Liver (tissue), 9 donors: ENCODE measurements around the gene ASCL5. TPM values are rescaled to one million over a fixed set of nuclear protein-coding genes. Genes with fewer than 3 reads are reported as not detected.

Experiments used
- DNase-seq: peaks from one replicate; pipeline ENCODE4 v3.0.0-alpha.2; 2017; ENCODE audit warnings: low spot score
- H3K27ac ChIP-seq, 2 donors: one replicate each; pipeline ENCODE4 v1.7.0; 2013; ENCODE audit warnings: inconsistent platforms in 2 of 2, low read length in 2 of 2, control low read depth in 1 of 2, low read depth in 1 of 2, mild to moderate bottlenecking in 1 of 2
- H3K27me3 ChIP-seq, 4 donors: one replicate each; pipeline versions ENCODE4 v1.6.1 to v1.7.0; 2013; ENCODE audit warnings: low read length in 3 of 4, inconsistent platforms in 1 of 4, mild to moderate bottlenecking in 1 of 4, moderate library complexity in 1 of 4; ENCODE audit not compliant: control insufficient read depth in 4 of 4, insufficient read depth in 4 of 4
- H3K36me3 ChIP-seq, 4 donors: one replicate each; pipeline versions ENCODE4 v1.6.1 to v1.7.0; 2013; ENCODE audit warnings: low read length in 3 of 4, mild to moderate bottlenecking in 3 of 4, low read depth in 1 of 4, moderate library complexity in 1 of 4; ENCODE audit not compliant: control insufficient read depth in 4 of 4, insufficient read depth in 3 of 4
- H3K4me1 ChIP-seq, 4 donors: one replicate each; pipeline versions ENCODE4 v1.6.1 to v1.7.0; 2013; ENCODE audit warnings: low read length in 3 of 4, mild to moderate bottlenecking in 3 of 4, moderate library complexity in 1 of 4; ENCODE audit not compliant: control insufficient read depth in 4 of 4, insufficient read depth in 4 of 4
- H3K4me3 ChIP-seq, 3 donors: one replicate each; pipeline versions ENCODE4 v1.6.1 to v1.7.0; 2013; ENCODE audit warnings: low read length in 3 of 3, control low read depth in 1 of 3, low read depth in 1 of 3, mild to moderate bottlenecking in 1 of 3
- H3K9ac ChIP-seq, 2 donors: one replicate each; pipeline ENCODE4 v1.7.0; 2013; ENCODE audit warnings: low read length in 2 of 2, mild to moderate bottlenecking in 2 of 2, moderate library complexity in 2 of 2, control low read depth in 1 of 2, low read depth in 1 of 2
- H3K9me3 ChIP-seq, 4 donors: one replicate each; pipeline versions ENCODE4 v1.6.1 to v1.7.0; 2013; ENCODE audit warnings: low read length in 3 of 4; ENCODE audit not compliant: control insufficient read depth in 4 of 4
- ATF3 ChIP-seq: IDR thresholded peaks from 2 replicates; pipeline ENCODE4 v1.6.1; 2016; ENCODE audit warnings: antibody characterized with exemption
- CTCF ChIP-seq: fragments of 150-350 bp; IDR thresholded peaks from 2 replicates; pipeline ENCODE4 v1.5.1; 2017; ENCODE audit warnings: improper control_type of control experiment, low read depth, low read length; ENCODE audit not compliant: missing input control
- EGR1 ChIP-seq, 2 donors: IDR thresholded peaks; 2 replicates each; pipeline ENCODE4 v1.6.1; 2016 to 2018; ENCODE audit warnings: antibody characterized with exemption in 2 of 2, low read depth in 2 of 2
- FOXA2 ChIP-seq: IDR thresholded peaks from 2 replicates; pipeline ENCODE4 v1.6.1; 2016; ENCODE audit warnings: antibody characterized with exemption
- GABPA ChIP-seq, 2 donors: IDR thresholded peaks in 1 of 2; conservative IDR thresholded peaks in 1 of 2; 2 replicates each; pipeline ENCODE4 v1.6.1; 2016; ENCODE audit warnings: antibody characterized with exemption in 2 of 2, mild to moderate bottlenecking in 1 of 2, moderate library complexity in 1 of 2
- HNF4A ChIP-seq, 2 donors: conservative IDR thresholded peaks; 2 replicates each; pipeline ENCODE4 v1.6.1; 2016; ENCODE audit warnings: antibody characterized with exemption in 2 of 2, mild to moderate bottlenecking in 2 of 2
- HNF4G ChIP-seq: IDR thresholded peaks from 2 replicates; pipeline ENCODE4 v1.6.1; 2016; ENCODE audit warnings: antibody characterized with exemption
- JUND ChIP-seq, 2 donors: IDR thresholded peaks; 2 replicates each; pipeline ENCODE4 v1.6.1; 2016; ENCODE audit warnings: antibody characterized with exemption in 2 of 2
- MAX ChIP-seq: IDR thresholded peaks from 2 replicates; pipeline ENCODE4 v1.6.1; 2016; ENCODE audit warnings: antibody characterized with exemption
- NR2F2 ChIP-seq: IDR thresholded peaks from 2 replicates; pipeline ENCODE4 v1.6.1; 2016; ENCODE audit warnings: antibody characterized with exemption
- RAD21 ChIP-seq, 2 donors: IDR thresholded peaks; 2 replicates each; pipeline ENCODE4 v1.6.1; 2016; ENCODE audit warnings: antibody characterized with exemption in 2 of 2, mild to moderate bottlenecking in 2 of 2
- REST ChIP-seq: IDR thresholded peaks from 2 replicates; pipeline ENCODE4 v1.6.1; 2016; ENCODE audit warnings: antibody characterized with exemption, mild to moderate bottlenecking
- RXRA ChIP-seq, 2 donors: IDR thresholded peaks; 2 replicates each; pipeline ENCODE4 v1.6.1; 2017 to 2018; ENCODE audit warnings: antibody characterized with exemption in 2 of 2, mild to moderate bottlenecking in 1 of 2
- SP1 ChIP-seq: IDR thresholded peaks from 2 replicates; pipeline ENCODE4 v1.6.1; 2018; ENCODE audit warnings: antibody characterized with exemption, mild to moderate bottlenecking
- TAF1 ChIP-seq: conservative IDR thresholded peaks from 2 replicates; pipeline ENCODE4 v1.6.1; 2016; ENCODE audit warnings: antibody characterized with exemption, mild to moderate bottlenecking
- YY1 ChIP-seq: IDR thresholded peaks from 2 replicates; pipeline ENCODE4 v1.6.1; 2016; ENCODE audit warnings: antibody characterized with exemption, mild to moderate bottlenecking
- ZBTB33 ChIP-seq: IDR thresholded peaks from 2 replicates; pipeline ENCODE4 v1.6.1; 2016; ENCODE audit warnings: antibody characterized with exemption
- WGBS: extraction: QIAGEN DNeasy Blood & Tissue Kit; methylation state at CpG from one replicate; pipeline ENCODE4 v1.1.7; 2013; 5-methylcytosine and 5-hydroxymethylcytosine counted together
- polyA plus RNA-seq, 2 donors: library from polyadenylated mRNA; stranded (reverse) in 1 of 2; unstranded in 1 of 2; fragments of 200-250 nt in 1 of 2; fragments of >200 nt in 1 of 2; fragmentation: Nextera tagmentation in 1 of 2; extraction: Ambion mirVana in 1 of 2; gene quantifications; one replicate each; pipeline versions ENCODE4 v1.2.1 to v1.2.3, GENCODE V29; 2013 to 2015
- total RNA-seq, 2 donors: library from RNA; depleted of rRNA; stranded (reverse); fragments of >200 nt; gene quantifications; one replicate each; pipeline ENCODE4 v1.2.3, GENCODE V29; 2014
- donor health status: healthy.
- donor health status: healthy.
- donor health status: healthy.
- donor health status: healthy.
- donor health status: healthy.

The ASCL5 gene
- total RNA-seq = not detected
- polyA plus RNA-seq = not detected

- no peak within 1 kb of the TSS for H3K9ac ChIP-seq
- no peak within 1 kb of the TSS for H3K27ac ChIP-seq
- no peaks in the 10 kb centered on the region for H3K36me3 ChIP-seq
- no peak within 1 kb of the TSS for H3K4me3 ChIP-seq
- TF ChIP-seq SP1 (no peak), RXRA (IDR thresholded peaks at IDR 0.05) (peak; percentile 30 to 46), GABPA (IDR thresholded peaks at IDR 0.05 in 1 of 2, conservative IDR thresholded peaks at IDR 0.05 in 1 of 2) (no peak), EGR1 (IDR thresholded peaks at IDR 0.05; ENCODE audit: low read depth in 2 of 2) (no peak), MAX (no peak)
- no peak for DNase-seq
- WGBS = 67% methylated on average over 24 of the region's 24 CpGs
- H3K9me3 ChIP-seq = no peaks in the 10 kb centered on the region
- H3K27me3 ChIP-seq = no peaks in the 10 kb centered on the region
- H3K4me1 ChIP-seq = no peaks in the 10 kb centered on the region
Observed at GRCh38 chr1:201126832-201127754, at the start of gene ASCL5. Gene ASCL5, minus strand, starts transcription at chr1:201127184. Its CDS starts 11,812 bp downstream, at chr1:201115372.

- no peak for TF ChIP-seq HNF4A (conservative IDR thresholded peaks at IDR 0.05)
- TF ChIP-seq JUND (IDR thresholded peaks at IDR 0.05) = no peak
- no peak for TF ChIP-seq TAF1
- 87% methylated on average over 7 of the region's 7 CpGs for WGBS
- no peak overlapping the region for H3K4me3 ChIP-seq
- peaks cover 6 to 16% (median 12%) of the 10 kb centered on the region in 4 donors for H3K4me1 ChIP-seq
- no peaks in the 10 kb centered on the region for H3K36me3 ChIP-seq
- H3K27me3 ChIP-seq = no peaks in the 10 kb centered on the region
- DNase-seq = no peak
- H3K9me3 ChIP-seq = no peaks in the 10 kb centered on the region
- no peak overlapping the region for H3K27ac ChIP-seq
- H3K9ac ChIP-seq = no peak overlapping the region
Observed at GRCh38 chr1:201175820-201176500, 49.0 kb upstream of the ASCL5 start.

- H3K36me3 ChIP-seq = no peaks in the 10 kb centered on the region
- H3K9me3 ChIP-seq = no peaks in the 10 kb centered on the region
- H3K27ac ChIP-seq = no peak overlapping the region
- peaks cover 6 to 25% (median 19%) of the 10 kb centered on the region in 4 donors for H3K4me1 ChIP-seq
- no peak overlapping the region for H3K4me3 ChIP-seq
- H3K9ac ChIP-seq = no peak overlapping the region
- 15% methylated on average over 1 of the region's 1 CpG for WGBS
- no peak for DNase-seq
- no peaks in the 10 kb centered on the region for H3K27me3 ChIP-seq
- TF ChIP-seq MAX (no peak), HNF4G (no peak), GABPA (IDR thresholded peaks at IDR 0.05 in 1 of 2, conservative IDR thresholded peaks at IDR 0.05 in 1 of 2) (no peak), RAD21 (IDR thresholded peaks at IDR 0.05) (no peak), EGR1 (IDR thresholded peaks at IDR 0.05; ENCODE audit: low read depth in 2 of 2) (no peak), REST (no peak), SP1 (no peak), HNF4A (conservative IDR thresholded peaks at IDR 0.05) (peak in 1 of 2 donors; percentile 16), FOXA2 (peak; percentile 78), RXRA (IDR thresholded peaks at IDR 0.05) (no peak), JUND (IDR thresholded peaks at IDR 0.05) (no peak), ZBTB33 (no peak), YY1 (peak; percentile 13), TAF1 (no peak), NR2F2 (no peak), CTCF (no peak), ATF3 (no peak)
Observed at GRCh38 chr1:201173736-201174135, 46.8 kb upstream of the ASCL5 start.
